ENCODE measurements around the gene RAB11A.

RAB11A gene

GRCh38 chr15:65904301-65904700 lies 35.0 kb downstream of the RAB11A start:
- no peak for TF ChIP-seq CTCF (IDR thresholded peaks at IDR 0.05; ENCODE audit: low read depth, low read length, missing control alignments)
- H3K4me3 ChIP-seq (ENCODE audit: low read depth, low read length), result no peak overlapping the region
- in situ Hi-C loops (cut with HindIII; ENCODE audit: low sequenced_read_pairs), result no loop called here
- no peak for DNase-seq (ENCODE audit: low read depth)

DNA sequence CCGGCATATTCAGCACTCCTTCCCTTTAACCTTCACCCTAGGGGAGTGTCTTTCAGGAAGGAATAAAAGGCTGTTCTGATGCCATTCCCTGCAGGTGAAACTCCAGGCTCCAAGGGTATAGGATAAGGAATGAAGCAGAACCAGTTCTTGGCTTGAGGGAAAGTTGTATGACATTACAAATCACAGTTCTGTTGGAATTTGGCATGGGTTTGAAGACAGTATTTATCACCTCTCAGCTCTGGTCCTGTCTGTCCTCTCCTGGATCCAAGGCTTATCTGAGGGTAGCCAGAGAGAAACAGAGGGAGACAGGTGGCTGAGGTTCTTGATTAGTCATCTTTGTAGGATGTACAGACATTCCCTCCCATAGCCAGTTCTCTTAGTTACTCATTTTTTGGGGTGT lies 37.1 kb downstream of the RAB11A start:
- TF ChIP-seq CTCF (IDR thresholded peaks at IDR 0.05; ENCODE audit: low read depth, low read length, missing control alignments), result no peak
- no peak overlapping the region for H3K4me3 ChIP-seq (ENCODE audit: low read depth, low read length)
- in situ Hi-C loops (cut with HindIII; ENCODE audit: low sequenced_read_pairs), result no loop called here
- DNase-seq (ENCODE audit: low read depth), result no peak

DNA sequence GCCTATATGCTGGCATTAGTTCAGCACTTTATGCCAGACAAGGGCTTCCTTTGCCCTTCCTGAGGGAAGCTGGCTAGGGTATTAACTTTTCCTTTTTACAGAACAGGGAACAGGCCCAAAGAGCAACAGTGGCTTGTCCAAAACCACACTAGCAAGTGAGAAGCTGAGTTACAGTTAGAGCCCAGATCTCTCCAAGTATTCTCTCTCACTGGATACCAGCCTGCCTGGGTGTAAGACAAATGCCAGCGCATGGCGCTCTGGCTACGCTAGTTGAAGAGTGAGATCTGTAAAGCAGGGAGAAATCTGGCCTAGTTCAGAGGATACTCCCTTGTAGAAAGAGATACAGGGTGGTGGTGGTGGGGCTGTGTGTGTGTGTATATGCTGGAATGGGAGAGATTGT lies 38.4 kb downstream of the RAB11A start:
- in situ Hi-C loops (cut with HindIII; ENCODE audit: low sequenced_read_pairs), result no loop called here
- H3K4me3 ChIP-seq (ENCODE audit: low read depth, low read length), result no peak overlapping the region
- no peak for TF ChIP-seq CTCF (IDR thresholded peaks at IDR 0.05; ENCODE audit: low read depth, low read length, missing control alignments)
- DNase-seq (ENCODE audit: low read depth), result no peak

- TF ChIP-seq CTCF (IDR thresholded peaks at IDR 0.05; ENCODE audit: low read depth, low read length, missing control alignments), result no peak
- H3K4me3 ChIP-seq (ENCODE audit: low read depth, low read length), result no peak overlapping the region
- in situ Hi-C loops (cut with HindIII; ENCODE audit: low sequenced_read_pairs), result no loop called here
- no peak for DNase-seq (ENCODE audit: low read depth)
These were observed 39.6 kb downstream of the RAB11A start for GRCh38 chr15:65908876-65909275.

DNA sequence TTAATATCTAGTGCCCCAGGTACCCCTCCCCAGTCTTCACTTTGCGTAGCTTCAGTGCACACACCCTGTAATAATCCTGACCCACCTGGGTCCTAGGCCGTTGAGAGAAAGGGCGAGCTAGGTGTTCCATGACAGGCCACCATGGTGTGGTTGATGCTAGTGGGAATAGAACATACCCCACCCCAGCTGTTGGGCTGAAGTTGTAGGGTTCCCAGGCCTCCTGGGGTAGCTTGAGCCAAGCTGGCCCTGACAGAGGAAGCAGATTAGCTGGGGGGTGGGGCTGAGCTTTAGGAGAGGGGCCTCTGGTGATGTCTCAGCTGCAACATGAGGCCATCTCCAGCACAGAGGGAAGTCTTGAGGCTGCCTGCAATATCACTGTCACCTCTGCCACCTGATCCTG lies 40.5 kb downstream of the RAB11A start:
- in situ Hi-C loops (cut with HindIII; ENCODE audit: low sequenced_read_pairs), result no loop called here
- no peak overlapping the region for H3K4me3 ChIP-seq (ENCODE audit: low read depth, low read length)
- TF ChIP-seq CTCF (IDR thresholded peaks at IDR 0.05; ENCODE audit: low read depth, low read length, missing control alignments), result no peak
- no peak for DNase-seq (ENCODE audit: low read depth)

DNA sequence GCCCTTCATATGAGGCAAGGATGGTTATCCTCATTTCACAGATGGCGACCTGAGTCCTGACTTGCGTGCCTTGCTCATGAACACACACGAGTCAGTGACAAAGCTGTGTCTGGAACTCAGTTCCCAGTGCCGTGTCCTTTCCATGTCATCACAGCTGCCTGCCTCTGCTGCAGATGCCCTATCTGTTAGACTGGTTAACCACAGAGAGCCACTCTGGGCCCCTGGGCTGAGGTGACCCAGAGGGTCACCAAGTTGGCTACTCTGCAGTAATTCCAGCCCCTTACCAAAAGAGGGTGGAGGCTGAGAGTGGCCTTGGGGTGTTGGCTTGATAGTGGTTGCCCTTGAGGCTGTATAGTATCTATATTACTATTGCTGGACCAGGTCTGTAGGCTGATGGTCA lies 41.0 kb downstream of the RAB11A start:
- no peak for DNase-seq (ENCODE audit: low read depth)
- no peak for TF ChIP-seq CTCF (IDR thresholded peaks at IDR 0.05; ENCODE audit: low read depth, low read length, missing control alignments)
- no peak overlapping the region for H3K4me3 ChIP-seq (ENCODE audit: low read depth, low read length)
- in situ Hi-C loops (cut with HindIII; ENCODE audit: low sequenced_read_pairs), result no loop called here

GRCh38 chr15:65912235-65912634 lies 42.9 kb downstream of the RAB11A start:
- no peak for TF ChIP-seq CTCF (IDR thresholded peaks at IDR 0.05; ENCODE audit: low read depth, low read length, missing control alignments)
- in situ Hi-C loops (cut with HindIII; ENCODE audit: low sequenced_read_pairs), result no loop called here
- no peak for DNase-seq (ENCODE audit: low read depth)
- H3K4me3 ChIP-seq (ENCODE audit: low read depth, low read length), result no peak overlapping the region
